ENCODE results near the gene PSEN2. TPM values are rescaled to one million over a fixed set of nuclear protein-coding genes. Genes with fewer than 3 reads are reported as not detected.

PSEN2 gene
- total and polyA plus RNA-seq, 10 donors = 6.3 to 57.0 (median 29.3) TPM

- Histone ChIP-seq H3K4me1 (no peaks in the 10 kb centered on the region), H3K27me3 (replicated peaks in 1 of 7) (no peaks in the 10 kb centered on the region), H3K27ac (no peak overlapping the region), H3K36me3 (peaks cover 0 to 69% (median 15%) of the 10 kb centered on the region in 6 donors), H3K4me3 (no peak overlapping the region), H3K9me3 (no peaks in the 10 kb centered on the region)
- WGBS, 5 donors = 73 to 86% (median 84%) methylated on average over 12 of the region's 12 CpGs
- DNase-seq = no peak
- TF ChIP-seq POLR2AphosphoS5 (IDR thresholded peaks at IDR 0.05) (no peak), CTCF (IDR thresholded peaks at IDR 0.05 in 8 of 11, conservative IDR thresholded peaks at IDR 0.05 in 3 of 11) (no peak), POLR2A (IDR thresholded peaks at IDR 0.05) (no peak)
- intact Hi-C loops (cut with DNase I; ENCODE audit: low total_unique reads) = no loop called here
Measured at GRCh38 chr1:226903819-226904716, 33.7 kb downstream of the PSEN2 start.

GRCh38 chr1:226904772-226905171 is 34.4 kb downstream of the PSEN2 start:
- Histone ChIP-seq H3K4me3 (no peak overlapping the region), H3K27me3 (replicated peaks in 1 of 7) (no peaks in the 10 kb centered on the region), H3K27ac (no peak overlapping the region), H3K4me1 (no peaks in the 10 kb centered on the region), H3K36me3 (peaks cover 0 to 69% (median 10%) of the 10 kb centered on the region in 6 donors), H3K9me3 (no peaks in the 10 kb centered on the region)
- no peak for TF ChIP-seq CTCF (IDR thresholded peaks at IDR 0.05 in 8 of 11, conservative IDR thresholded peaks at IDR 0.05 in 3 of 11)
- no peak for TF ChIP-seq POLR2A (IDR thresholded peaks at IDR 0.05)
- no peak for TF ChIP-seq POLR2AphosphoS5 (IDR thresholded peaks at IDR 0.05)
- intact Hi-C loops (cut with DNase I; ENCODE audit: low total_unique reads) = no loop called here
- 83 to 90% (median 86%) methylated on average over 3 of the region's 3 CpGs for WGBS, 5 donors
- DNase-seq = no peak

- peaks cover 0 to 52% (median 0%) of the 10 kb centered on the region in 6 donors for H3K36me3 ChIP-seq
- no peak overlapping the region for H3K27ac ChIP-seq
- no peak for DNase-seq
- H3K9me3 ChIP-seq = no peaks in the 10 kb centered on the region
- H3K4me3 ChIP-seq = no peak overlapping the region
- no peaks in the 10 kb centered on the region for H3K27me3 ChIP-seq (replicated peaks in 1 of 7)
- intact Hi-C loops (cut with DNase I; ENCODE audit: low total_unique reads) = no loop called here
- WGBS, 5 donors = 92 to 96% (median 95%) methylated on average over 10 of the region's 10 CpGs
- TF ChIP-seq CTCF (IDR thresholded peaks at IDR 0.05 in 8 of 11, conservative IDR thresholded peaks at IDR 0.05 in 3 of 11) (no peak), POLR2AphosphoS5 (IDR thresholded peaks at IDR 0.05) (no peak), POLR2A (IDR thresholded peaks at IDR 0.05) (no peak)
- no peaks in the 10 kb centered on the region for H3K4me1 ChIP-seq
Measured at GRCh38 chr1:226908419-226908818, 38.0 kb downstream of the PSEN2 start.

- no peak for DNase-seq
- WGBS, 5 donors = 80 to 100% (median 94%) methylated on average over 1 of the region's 1 CpG
- Histone ChIP-seq H3K4me1 (no peaks in the 10 kb centered on the region), H3K36me3 (peaks cover 0 to 47% (median 0%) of the 10 kb centered on the region in 6 donors), H3K27ac (no peak overlapping the region), H3K27me3 (replicated peaks in 1 of 7) (no peaks in the 10 kb centered on the region), H3K4me3 (no peak overlapping the region), H3K9me3 (no peaks in the 10 kb centered on the region)
- TF ChIP-seq POLR2AphosphoS5 (IDR thresholded peaks at IDR 0.05) (no peak), POLR2A (IDR thresholded peaks at IDR 0.05) (no peak), CTCF (IDR thresholded peaks at IDR 0.05 in 8 of 11, conservative IDR thresholded peaks at IDR 0.05 in 3 of 11) (no peak)
- intact Hi-C loops (cut with DNase I; ENCODE audit: low total_unique reads) = no loop called here
Measured at GRCh38 chr1:226908913-226909312, 38.5 kb downstream of the PSEN2 start.

Data from spleen (tissue), 11 donors.